ENCODE measurements around the gene FIGN. TPM values are rescaled to one million over a fixed set of nuclear protein-coding genes. Genes with fewer than 3 reads are reported as not detected.

FIGN gene
- total and polyA plus RNA-seq, 10 of the 15 experiments (the other 5 are each of a cell fraction or from before 2014, with no cell fraction given) = under 0.01 to 0.01 TPM; not detected in 8

- Histone ChIP-seq H4K20me1 (ENCODE audit: control insufficient read depth, insufficient read depth) (no peaks in the 10 kb centered on the region), H3K4me3 (no peak overlapping the region), H3K79me2 (ENCODE audit: control insufficient read depth, insufficient read depth, low read length) (no peaks in the 10 kb centered on the region), H3K9ac (ENCODE audit: control insufficient read depth, insufficient read depth, low read length) (no peak overlapping the region), H3K27me3 (replicated peaks in 1 of 2; ENCODE audit: control insufficient read depth in 2 of 2, insufficient read depth in 2 of 2, low read length in 1 of 2) (no peaks in the 10 kb centered on the region), H3K4me2 (ENCODE audit: control insufficient read depth, insufficient read depth) (no peak overlapping the region), H2AFZ (ENCODE audit: control insufficient read depth, low read depth, low read length) (no peak overlapping the region), H3K9me3 (replicated peaks; ENCODE audit: control insufficient read depth, insufficient read depth, low read length) (no peaks in the 10 kb centered on the region), H3K4me1 (ENCODE audit: control insufficient read depth, insufficient read depth, low read length) (no peaks in the 10 kb centered on the region), H3K36me3 (ENCODE audit: control insufficient read depth in 2 of 2, insufficient read depth in 2 of 2, low read length in 1 of 2) (no peaks in the 10 kb centered on the region), H3K27ac (ENCODE audit: control insufficient read depth, insufficient read depth) (no peak overlapping the region)
- CTCF ChIA-PET = interaction anchor here (0.8 to 2.0 kb wide), 2 partner anchors 14 to 15 kb away, joined by 3 to 6 read pairs; no protein-coding TSS in a partner anchor
- no TSS peak for BruUV-seq (replicated peaks)
- DNase-seq (ENCODE audit: low read depth, low spot score) (no peak), FAIRE-seq (no peak), ATAC-seq (no peak)
- no peak for TF ChIP-seq POLR2AphosphoS5 (IDR thresholded peaks at IDR 0.05; ENCODE audit: low read length)
- no peak for TF ChIP-seq TCF7 (IDR thresholded peaks at IDR 0.05; ENCODE audit: borderline replicate concordance)
- TF ChIP-seq NFYB (IDR thresholded peaks at IDR 0.05; ENCODE audit: insufficient read depth, low read depth, low read length) = no peak
- TF ChIP-seq ZBTB40 (IDR thresholded peaks at IDR 0.05; ENCODE audit: borderline replicate concordance) = no peak
- TF ChIP-seq PAX5 (IDR thresholded peaks at IDR 0.05; ENCODE audit: borderline replicate concordance, low read depth, low read length) = no peak
- no peak for TF ChIP-seq HCFC1 (IDR thresholded peaks at IDR 0.05; ENCODE audit: low read length)
- no peak for TF ChIP-seq TARDBP (IDR thresholded peaks at IDR 0.05; ENCODE audit: borderline replicate concordance)
- in situ Hi-C loops (cut with MboI) = no loop called here
- SMC1A ChIA-PET (ENCODE audit: uncharacterized antibody, unreplicated experiment) = no interaction called here
- intact Hi-C loops (cut with micrococcal nuclease; ENCODE audit: unreplicated experiment) = no loop called here
- WGBS (ENCODE audit: insufficient coverage, insufficient replicate concordance, low lambda C conversion rate, missing lambda C conversion rate) = 48% methylated on average over 5 of the region's 5 CpGs
- RAD21 ChIA-PET (ENCODE audit: unreplicated experiment) = no interaction called here
- POLR2A ChIA-PET = no interaction called here
These were observed 102.5 kb downstream of the FIGN start for GRCh38 chr2:163633291-163633690.
